Uterus (tissue), 4 donors: ENCODE data around the gene SHROOM3. TPM values are rescaled to one million over a fixed set of nuclear protein-coding genes. Genes with fewer than 3 reads are reported as not detected.
"Not testable (repeated sequence)": the region's sequence is repeated elsewhere in the genome, so short reads cannot be mapped to it uniquely, and the experiment has no call there.

Experiments used
- DNase-seq, 2 donors: peaks; one replicate each; pipeline ENCODE4 v3.0.0-alpha.2; 2019 to 2020
- H3K27ac ChIP-seq, 2 donors: fragments of 200-600 bp; sonication (generic); 1 replicate in 1 of 2; 2 replicates in 1 of 2; pipeline ENCODE4 v1.5.1; 2016 to 2018
- H3K27me3 ChIP-seq, 2 donors: fragments of 200-600 bp; sonication (generic); one replicate each; pipeline ENCODE4 v1.5.1; 2018 to 2019; ENCODE audit warnings: control low read depth in 1 of 2
- H3K36me3 ChIP-seq, 2 donors: fragments of 200-600 bp; sonication (generic); one replicate each; pipeline ENCODE4 v1.5.1; 2019; ENCODE audit warnings: control low read depth in 1 of 2
- H3K4me1 ChIP-seq, 2 donors: fragments of 200-600 bp; sonication (generic); one replicate each; pipeline ENCODE4 v1.5.1; 2018 to 2019; ENCODE audit warnings: control low read depth in 1 of 2
- H3K4me3 ChIP-seq, 2 donors: fragments of 200-600 bp; sonication (generic); 1 replicate in 1 of 2; 2 replicates in 1 of 2; pipeline ENCODE4 v1.5.1; 2018 to 2019; ENCODE audit warnings: mild to moderate bottlenecking in 1 of 2
- H3K9me3 ChIP-seq, 2 donors: fragments of 200-600 bp; sonication (generic); one replicate each; pipeline ENCODE4 v1.5.1; 2019; ENCODE audit warnings: control low read depth in 1 of 2
- CTCF ChIP-seq, 4 experiments: fragments of 200-600 bp in 2 of 4; fragments of 450-650 bp in 2 of 4; sonication (generic) in 2 of 4; IDR thresholded peaks; one replicate each; pipeline ENCODE4 v1.5.1; 2016 to 2019; ENCODE audit warnings: antibody characterized with exemption in 4 of 4, mild to moderate bottlenecking in 2 of 4, moderate library complexity in 1 of 4
- POLR2A ChIP-seq, 2 donors: fragments of 450-650 bp; IDR thresholded peaks; one replicate each; pipeline ENCODE4 v1.6.1; 2016; ENCODE audit warnings: antibody characterized with exemption in 2 of 2, mild to moderate bottlenecking in 1 of 2, moderate library complexity in 1 of 2
- intact Hi-C: fragments of 100-400 bp; cut with DNase I; formaldehyde crosslinking; loops from one replicate; pipeline ENCODE4 v1.15.1; 2023; ENCODE audit warnings: low total_unique reads
- total RNA-seq, 4 donors: library from RNA; depleted of rRNA in 3 of 4; stranded (reverse); fragments of >200 nt in 3 of 4; gene quantifications; one replicate each; pipeline versions ENCODE4 v1.1.0 to v1.2.4, GENCODE V29; 2014 to 2023
- donor health status: DM: yes; HTN: yes; CAD: no.

SHROOM3 gene
- total RNA-seq, 4 donors from 2014 or later, result 1.5 to 24.1 (median 3.4) TPM

GRCh38 chr4:76716658-76717057, 281.6 kb downstream of the SHROOM3 start:
- TF ChIP-seq CTCF (IDR thresholded peaks at IDR 0.05), result no peak
- TF ChIP-seq POLR2A (IDR thresholded peaks at IDR 0.05), result no peak
- H3K36me3 ChIP-seq, result no peaks in the 10 kb centered on the region
- no peak for DNase-seq
- intact Hi-C loops, result no loop called here
- no peaks in the 10 kb centered on the region for H3K4me1 ChIP-seq
- no peak overlapping the region for H3K4me3 ChIP-seq
- H3K27ac ChIP-seq, result no peak overlapping the region
- H3K9me3 ChIP-seq, result no peaks in the 10 kb centered on the region
- H3K27me3 ChIP-seq, result no peaks in the 10 kb centered on the region

GRCh38 chr4:76717431-76717830, 282.4 kb downstream of the SHROOM3 start:
- intact Hi-C loops, result no loop called here
- TF ChIP-seq POLR2A (IDR thresholded peaks at IDR 0.05), result no peak
- no peak overlapping the region for H3K27ac ChIP-seq
- DNase-seq, result no peak
- no peaks in the 10 kb centered on the region for H3K4me1 ChIP-seq
- H3K4me3 ChIP-seq, result no peak overlapping the region
- no peaks in the 10 kb centered on the region for H3K36me3 ChIP-seq
- no peaks in the 10 kb centered on the region for H3K9me3 ChIP-seq
- no peaks in the 10 kb centered on the region for H3K27me3 ChIP-seq

- intact Hi-C loops, result no loop called here
- H3K4me1 ChIP-seq, result no peaks in the 10 kb centered on the region
- H3K4me3 ChIP-seq, result no peak overlapping the region
These were observed 283.0 kb downstream of the SHROOM3 start for GRCh38 chr4:76718021-76718420.

GRCh38 chr4:76718831-76719230, 283.8 kb downstream of the SHROOM3 start:
- TF ChIP-seq CTCF (IDR thresholded peaks at IDR 0.05), result no peak
- no peak for TF ChIP-seq POLR2A (IDR thresholded peaks at IDR 0.05)
- H3K27me3 ChIP-seq, result no peaks in the 10 kb centered on the region
- H3K36me3 ChIP-seq, result no peaks in the 10 kb centered on the region
- no peaks in the 10 kb centered on the region for H3K9me3 ChIP-seq
- intact Hi-C loops, result no loop called here
- H3K4me3 ChIP-seq, result no peak overlapping the region
- H3K4me1 ChIP-seq, result no peaks in the 10 kb centered on the region
- DNase-seq, result no peak
- no peak overlapping the region for H3K27ac ChIP-seq

More at GRCh38 chr4:76718021-76718420, 283.0 kb downstream of the SHROOM3 start:
- Histone ChIP-seq H3K27me3 (no peaks in the 10 kb centered on the region), H3K9me3 (no peaks in the 10 kb centered on the region), H3K36me3 (no peaks in the 10 kb centered on the region), H3K27ac (no peak overlapping the region)
- TF ChIP-seq POLR2A (IDR thresholded peaks at IDR 0.05) (no peak), CTCF (IDR thresholded peaks at IDR 0.05) (no peak)
- DNase-seq, result no peak

- no peaks in the 10 kb centered on the region for H3K27me3 ChIP-seq
- no peaks in the 10 kb centered on the region for H3K9me3 ChIP-seq
- H3K36me3 ChIP-seq, result no peaks in the 10 kb centered on the region
- TF ChIP-seq CTCF (IDR thresholded peaks at IDR 0.05), result no peak
- TF ChIP-seq POLR2A (IDR thresholded peaks at IDR 0.05), result no peak
- intact Hi-C loops, result no loop called here
- no peak for DNase-seq
- no peak overlapping the region for H3K27ac ChIP-seq
- no peaks in the 10 kb centered on the region for H3K4me1 ChIP-seq
- no peak overlapping the region for H3K4me3 ChIP-seq
These were observed 285.1 kb downstream of the SHROOM3 start for GRCh38 chr4:76720121-76720520.

- H3K4me3 ChIP-seq, intact Hi-C loops, H3K27me3 ChIP-seq, DNase-seq, H3K9me3 ChIP-seq, H3K4me1 ChIP-seq, H3K27ac ChIP-seq, H3K36me3 ChIP-seq: not testable (repeated sequence)
These were observed 287.1 kb downstream of the SHROOM3 start for GRCh38 chr4:76722146-76722545.
